GM19395 (cell line): Measurements from ENCODE around the gene LGI2.

Experiments
- ATAC-seq: cut with Tn5 transposase; IDR thresholded peaks from one replicate; pipeline ENCODE4 v1.9.1; 2021; ENCODE audit warnings: mild to moderate bottlenecking, moderate library complexity; ENCODE audit not compliant: unreplicated experiment

LGI2 gene

GRCh38 chr4:24968278-24968677 is 62.5 kb downstream of the LGI2 start:
- ATAC-seq: no peak

GRCh38 chr4:24967346-24967745 is 63.4 kb downstream of the LGI2 start:
- no peak for ATAC-seq

- no peak for ATAC-seq
Measured at GRCh38 chr4:24966076-24966475, 64.7 kb downstream of the LGI2 start.

GRCh38 chr4:24965627-24966026 is 65.1 kb downstream of the LGI2 start:
- ATAC-seq: no peak

- no peak for ATAC-seq
Measured at GRCh38 chr4:24963277-24963676, 67.5 kb downstream of the LGI2 start.

GRCh38 chr4:24957886-24958285 is 72.9 kb downstream of the LGI2 start:
- ATAC-seq: no peak

- no peak for ATAC-seq
Measured at GRCh38 chr4:24956763-24957162, 74.0 kb downstream of the LGI2 start.

GRCh38 chr4:24956091-24956490 is 74.7 kb downstream of the LGI2 start:
- no peak for ATAC-seq

- no peak for ATAC-seq
Measured at GRCh38 chr4:24952667-24953066, 78.1 kb downstream of the LGI2 start.

GRCh38 chr4:24949970-24950369 is 80.8 kb downstream of the LGI2 start:
- no peak for ATAC-seq
